AG09309 (cell line): Measurements from ENCODE around the gene PCDH8.

ENCODE experiments used
- DNase-seq: peaks from one replicate; pipeline ENCODE4 v3.0.0-alpha.2; 2010; ENCODE audit warnings: low read depth
- H3K4me3 ChIP-seq: 2 replicates; pipeline ENCODE4 v1.5.1; 2011; ENCODE audit warnings: mild to moderate bottlenecking, low read depth, low read length, moderate library complexity; ENCODE audit not compliant: control insufficient read depth
- TF ChIP-seq, protein P1 (sequence below): IDR thresholded peaks from 2 replicates; pipeline ENCODE4 v1.5.1; 2011; ENCODE audit warnings: mild to moderate bottlenecking, low read depth, low read length, inconsistent platforms; ENCODE audit not compliant: insufficient read depth, control insufficient read depth; ENCODE audit errors: missing control alignments

PCDH8 gene

DNA sequence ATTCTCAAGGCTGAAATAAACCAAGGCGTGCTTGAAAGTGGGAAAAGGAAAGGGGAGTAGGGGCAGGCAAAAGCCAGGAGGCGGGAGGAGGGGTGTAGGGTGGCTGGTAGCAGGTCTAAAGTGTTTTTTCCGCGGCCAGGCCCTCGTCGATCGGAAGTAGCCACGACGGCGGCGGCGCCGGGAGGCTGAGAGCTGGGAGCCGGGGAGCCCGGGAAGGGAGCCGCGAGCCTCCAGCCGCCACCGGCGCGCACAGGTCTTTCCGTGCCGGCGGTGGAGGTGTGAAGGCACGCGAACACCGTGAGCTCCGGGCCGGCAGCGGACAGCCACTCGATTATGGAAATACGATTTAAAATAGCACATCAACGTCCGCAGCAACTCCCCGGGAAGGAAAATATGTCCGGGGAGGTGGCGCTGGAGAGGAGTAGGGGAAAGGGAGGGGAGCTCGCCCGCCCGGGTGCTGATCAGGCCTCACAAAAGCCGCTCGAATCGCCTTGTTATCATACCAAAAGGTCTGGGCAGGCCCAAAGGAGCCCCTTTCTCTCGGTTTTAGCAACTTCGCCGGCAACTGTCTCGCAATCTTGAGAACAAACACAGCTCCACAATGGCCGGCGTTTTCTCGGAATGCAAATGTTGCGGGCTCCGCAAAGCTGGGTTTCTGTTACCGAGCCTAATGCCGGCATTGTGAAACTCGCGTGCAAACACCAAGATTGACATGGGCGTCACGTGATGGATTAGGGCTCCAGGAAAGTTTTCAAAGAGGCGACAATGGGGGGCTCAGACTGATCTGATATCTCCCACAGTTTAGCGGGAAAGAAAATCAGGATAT lies 2.9 kb upstream of the PCDH8 start:
- H3K4me3 ChIP-seq = peak overlapping the region; percentile 56
- DNase-seq = no peak
- TF ChIP-seq, protein P1, sequence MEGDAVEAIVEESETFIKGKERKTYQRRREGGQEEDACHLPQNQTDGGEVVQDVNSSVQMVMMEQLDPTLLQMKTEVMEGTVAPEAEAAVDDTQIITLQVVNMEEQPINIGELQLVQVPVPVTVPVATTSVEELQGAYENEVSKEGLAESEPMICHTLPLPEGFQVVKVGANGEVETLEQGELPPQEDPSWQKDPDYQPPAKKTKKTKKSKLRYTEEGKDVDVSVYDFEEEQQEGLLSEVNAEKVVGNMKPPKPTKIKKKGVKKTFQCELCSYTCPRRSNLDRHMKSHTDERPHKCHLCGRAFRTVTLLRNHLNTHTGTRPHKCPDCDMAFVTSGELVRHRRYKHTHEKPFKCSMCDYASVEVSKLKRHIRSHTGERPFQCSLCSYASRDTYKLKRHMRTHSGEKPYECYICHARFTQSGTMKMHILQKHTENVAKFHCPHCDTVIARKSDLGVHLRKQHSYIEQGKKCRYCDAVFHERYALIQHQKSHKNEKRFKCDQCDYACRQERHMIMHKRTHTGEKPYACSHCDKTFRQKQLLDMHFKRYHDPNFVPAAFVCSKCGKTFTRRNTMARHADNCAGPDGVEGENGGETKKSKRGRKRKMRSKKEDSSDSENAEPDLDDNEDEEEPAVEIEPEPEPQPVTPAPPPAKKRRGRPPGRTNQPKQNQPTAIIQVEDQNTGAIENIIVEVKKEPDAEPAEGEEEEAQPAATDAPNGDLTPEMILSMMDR = no peak

DNA sequence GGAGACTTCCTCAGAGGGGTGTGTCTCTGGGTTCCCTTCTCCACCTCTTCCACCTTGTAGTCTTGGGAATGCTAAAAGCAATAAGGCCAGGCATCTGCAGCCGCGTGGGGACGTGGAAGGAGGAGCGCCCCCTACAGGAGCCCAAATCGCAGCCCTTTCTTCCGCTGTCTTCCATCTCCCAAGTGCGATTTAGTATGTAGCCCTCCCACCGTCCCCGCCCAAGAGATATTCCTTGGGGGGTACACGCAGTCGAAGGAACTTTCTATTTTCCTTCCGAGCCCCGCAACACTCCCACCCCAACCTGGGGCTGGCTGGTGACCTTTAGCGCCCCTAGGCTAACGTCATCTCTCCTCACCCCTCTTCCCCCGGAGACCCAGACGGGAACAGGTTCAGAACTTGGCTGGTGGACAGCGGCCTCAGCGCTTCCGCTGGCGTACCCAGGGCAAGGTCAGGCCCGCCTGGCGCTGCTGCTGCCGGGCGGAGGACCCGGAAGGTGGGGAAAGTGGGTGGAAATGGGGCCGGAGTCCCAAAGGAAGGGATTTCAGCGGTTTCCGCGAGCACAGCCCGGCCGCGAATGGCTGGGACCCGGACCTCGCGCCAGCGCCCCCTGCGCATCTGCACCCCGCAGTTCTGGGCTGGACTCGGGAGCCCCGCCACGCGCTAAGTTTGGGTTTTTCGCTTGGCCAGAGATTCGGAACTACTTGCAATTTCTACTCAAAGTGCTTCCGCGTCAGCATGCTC lies 2.1 kb upstream of the PCDH8 start:
- TF ChIP-seq, protein P1 = peak; percentile 19
- peak overlapping the region; percentile 56 for H3K4me3 ChIP-seq
- DNase-seq = no peak

DNA sequence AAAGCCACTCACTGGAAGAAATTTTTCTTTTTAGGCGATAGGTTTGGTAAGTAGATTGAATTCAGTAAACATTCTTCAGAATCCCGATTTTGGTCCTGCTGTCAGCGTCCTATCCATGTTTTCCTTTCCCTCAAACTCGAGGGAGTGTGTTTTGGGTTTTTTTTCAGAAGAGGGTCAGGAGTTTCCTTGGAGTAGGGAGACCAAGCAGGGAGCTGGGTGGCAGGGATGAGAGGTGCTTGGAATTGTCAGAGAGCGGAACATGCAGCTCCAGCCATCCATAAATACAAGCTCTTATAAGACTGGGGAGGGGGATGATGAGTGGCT lies 1.6 kb upstream of the PCDH8 start:
- TF ChIP-seq, protein P1 = no peak
- H3K4me3 ChIP-seq = no peak overlapping the region
- no peak for DNase-seq

DNA sequence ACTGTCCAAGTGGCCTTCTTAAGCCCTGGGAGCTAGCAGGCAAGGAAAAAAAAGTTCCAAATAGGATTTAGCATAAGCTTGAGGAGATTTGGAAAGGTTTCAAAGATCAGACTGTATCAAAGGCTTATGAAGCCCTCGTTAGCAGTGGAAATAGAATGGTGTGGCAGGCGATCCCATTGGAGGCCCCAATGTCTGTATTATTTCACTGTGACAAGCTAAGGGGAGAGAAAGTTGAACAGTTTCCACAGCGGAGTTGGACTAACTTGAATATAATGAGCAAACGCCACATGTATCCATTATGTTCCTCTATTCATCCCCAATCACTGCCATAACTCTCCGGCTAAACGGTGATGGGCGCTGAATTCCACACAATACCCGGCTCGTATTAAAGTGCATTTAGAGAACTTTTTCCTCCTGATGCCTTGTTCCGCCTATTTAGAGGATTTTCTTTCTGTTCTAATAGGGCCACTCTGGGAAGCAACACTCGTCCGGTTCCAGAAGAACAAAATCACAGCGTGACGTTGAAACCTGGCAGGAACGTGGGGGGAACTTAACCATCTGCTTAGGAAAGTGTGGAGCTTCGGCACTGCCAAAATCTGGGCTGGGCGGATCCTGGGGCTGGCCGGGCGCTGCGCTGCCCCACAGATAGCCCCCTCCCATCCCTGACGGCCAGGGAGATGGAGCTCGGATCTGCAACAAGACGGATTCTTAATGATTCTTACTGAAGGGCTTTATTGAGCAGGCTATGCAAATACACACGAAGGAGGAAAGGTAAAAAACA lies 1.0 kb upstream of the PCDH8 start:
- H3K4me3 ChIP-seq = no peak overlapping the region
- DNase-seq = no peak
- TF ChIP-seq, protein P1 = no peak

DNA sequence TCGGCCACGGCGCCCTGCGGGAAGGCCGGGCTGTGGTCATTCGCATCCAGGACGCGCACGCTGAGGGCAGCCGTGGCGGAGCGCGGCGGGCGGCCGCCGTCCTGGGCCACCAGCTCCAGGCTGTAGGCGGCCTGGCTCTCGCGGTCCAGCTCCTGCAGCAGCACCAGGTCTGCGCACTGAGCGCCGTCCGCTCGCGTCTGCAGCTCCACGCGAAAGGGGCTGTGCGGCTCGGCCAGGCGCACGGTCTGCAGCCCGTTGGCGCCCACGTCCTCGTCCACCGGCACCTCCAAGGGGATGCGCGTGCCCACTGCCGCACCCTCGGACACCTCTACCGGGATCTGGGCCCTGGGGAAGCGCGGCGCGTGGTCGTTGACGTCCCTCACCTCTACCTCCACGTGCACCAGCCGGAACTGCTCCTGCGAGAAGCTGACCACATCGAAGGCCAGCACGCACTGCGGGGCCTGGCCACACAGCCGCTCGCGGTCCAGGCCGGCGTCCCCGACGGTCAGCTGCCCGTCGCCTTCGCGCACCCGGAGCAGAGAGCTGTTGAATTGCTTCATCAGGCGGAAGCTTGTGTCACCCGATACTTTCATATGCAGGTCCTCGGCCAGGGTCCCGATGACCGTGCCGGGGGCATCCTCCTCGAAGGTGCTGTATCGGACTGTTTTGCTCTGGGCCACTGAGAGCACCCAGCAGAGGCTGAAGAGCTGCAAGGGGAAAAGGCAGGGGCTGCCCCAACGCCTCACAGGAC lies 583 bp downstream of the PCDH8 start:
- TF ChIP-seq, protein P1 = no peak
- H3K4me3 ChIP-seq = no peak overlapping the region
- DNase-seq = no peak

DNA sequence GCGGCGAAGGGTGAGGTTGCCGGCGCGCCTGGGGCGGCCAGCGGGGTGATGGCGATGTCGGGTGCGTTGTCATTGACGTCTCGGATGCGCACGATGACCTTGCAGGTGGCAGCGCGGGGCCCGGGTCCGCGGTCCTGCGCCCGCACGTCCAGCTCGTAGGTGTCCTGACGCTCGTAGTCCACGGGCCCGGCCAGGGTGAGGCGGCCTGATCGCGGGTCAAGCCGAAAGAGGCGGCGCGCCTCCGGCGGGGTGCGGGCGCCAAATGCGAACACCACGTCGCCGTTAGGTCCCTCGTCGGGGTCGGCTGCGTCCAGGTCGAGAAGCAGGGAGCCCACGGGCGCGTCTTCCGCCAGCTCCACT lies 1.1 kb downstream of the PCDH8 start:
- no peak overlapping the region for H3K4me3 ChIP-seq
- no peak for DNase-seq
- TF ChIP-seq, protein P1 = no peak
